HG03342 (cell line): ENCODE results near the gene NPY2R.

Experiments
- ATAC-seq: cut with Tn5 transposase; IDR thresholded peaks from one replicate; pipeline ENCODE4 v1.9.1; 2021; ENCODE audit warnings: mild to moderate bottlenecking, moderate library complexity; ENCODE audit not compliant: unreplicated experiment

The NPY2R gene, protein sequence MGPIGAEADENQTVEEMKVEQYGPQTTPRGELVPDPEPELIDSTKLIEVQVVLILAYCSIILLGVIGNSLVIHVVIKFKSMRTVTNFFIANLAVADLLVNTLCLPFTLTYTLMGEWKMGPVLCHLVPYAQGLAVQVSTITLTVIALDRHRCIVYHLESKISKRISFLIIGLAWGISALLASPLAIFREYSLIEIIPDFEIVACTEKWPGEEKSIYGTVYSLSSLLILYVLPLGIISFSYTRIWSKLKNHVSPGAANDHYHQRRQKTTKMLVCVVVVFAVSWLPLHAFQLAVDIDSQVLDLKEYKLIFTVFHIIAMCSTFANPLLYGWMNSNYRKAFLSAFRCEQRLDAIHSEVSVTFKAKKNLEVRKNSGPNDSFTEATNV

DNA sequence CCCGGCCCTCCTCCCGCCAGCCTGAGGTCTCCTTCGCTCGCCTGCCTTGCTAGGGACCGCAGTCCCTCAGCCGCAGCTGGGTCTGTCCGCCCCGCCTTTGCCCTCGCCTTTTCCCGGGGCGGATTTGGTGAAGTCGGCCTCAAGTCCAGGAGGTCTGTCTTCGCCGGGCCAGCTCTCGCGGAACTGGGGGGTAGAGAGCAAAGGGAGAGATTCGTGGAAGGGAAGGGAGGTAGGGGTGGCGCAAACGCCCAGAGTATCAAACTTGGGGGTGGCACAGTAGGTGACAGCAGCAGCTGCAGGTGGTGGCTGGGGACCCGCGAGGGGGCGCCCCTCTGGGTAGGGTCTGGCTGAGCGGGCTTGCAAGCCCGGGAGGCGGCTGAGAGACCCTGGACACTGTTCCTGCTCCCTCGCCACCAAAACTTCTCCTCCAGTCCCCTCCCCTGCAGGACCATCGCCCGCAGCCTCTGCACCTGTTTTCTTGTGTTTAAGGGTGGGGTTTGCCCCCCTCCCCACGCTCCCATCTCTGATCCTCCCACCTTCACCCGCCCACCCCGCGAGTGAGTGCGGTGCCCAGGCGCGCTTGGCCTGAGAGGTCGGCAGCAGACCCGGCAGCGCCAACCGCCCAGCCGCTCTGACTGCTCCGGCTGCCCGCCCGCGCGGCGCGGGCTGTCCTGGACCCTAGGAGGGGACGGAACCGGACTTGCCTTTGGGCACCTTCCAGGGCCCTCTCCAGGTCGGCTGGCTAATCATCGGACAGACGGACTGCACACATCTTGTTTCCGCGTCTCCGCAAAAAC is at the start of gene NPY2R:
Gene NPY2R (plus strand): TSS at position 379 of the 797 bp plus-strand sequence. CDS start 5,304 bp downstream, outside the sequence.
- no peak for ATAC-seq

DNA sequence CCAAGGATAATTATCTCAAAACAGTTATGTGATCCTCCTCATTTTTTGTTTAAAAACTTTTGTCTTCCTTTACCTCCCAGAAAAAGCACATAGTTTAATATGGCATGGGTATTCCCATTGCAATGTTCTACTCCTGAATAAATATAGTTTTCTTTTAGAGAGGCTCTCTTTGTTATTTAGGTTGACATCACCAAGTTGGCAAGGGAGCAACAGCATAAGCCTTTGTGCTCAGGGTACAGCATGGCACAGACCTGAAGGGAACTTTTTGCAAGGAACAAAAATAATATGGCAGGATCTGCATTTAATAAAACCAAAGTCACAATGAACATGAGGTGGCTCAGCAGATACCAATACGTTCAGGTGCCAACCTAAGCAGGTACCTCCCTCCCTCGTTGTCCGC is 47.1 kb upstream of the NPY2R start:
- ATAC-seq, result no peak

DNA sequence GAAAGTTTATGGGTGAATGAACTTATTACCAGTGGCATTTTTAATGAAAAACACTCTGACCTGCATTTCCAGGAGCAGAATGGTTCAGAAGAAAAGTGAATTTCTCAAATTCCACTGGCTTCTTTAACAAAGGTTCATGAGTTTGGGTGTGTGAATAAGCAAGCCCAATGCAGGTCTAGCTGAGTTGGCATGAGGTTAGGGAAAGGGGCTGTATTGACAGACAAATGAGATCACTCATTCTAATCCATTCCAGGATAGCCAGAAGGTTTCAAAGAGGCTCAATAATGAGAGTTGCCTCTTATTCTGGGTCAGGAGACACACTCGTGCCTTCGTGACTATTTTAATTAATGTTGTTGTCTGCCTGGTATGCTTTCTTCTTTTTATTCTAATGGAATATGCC is 43.7 kb upstream of the NPY2R start:
- no peak for ATAC-seq

DNA sequence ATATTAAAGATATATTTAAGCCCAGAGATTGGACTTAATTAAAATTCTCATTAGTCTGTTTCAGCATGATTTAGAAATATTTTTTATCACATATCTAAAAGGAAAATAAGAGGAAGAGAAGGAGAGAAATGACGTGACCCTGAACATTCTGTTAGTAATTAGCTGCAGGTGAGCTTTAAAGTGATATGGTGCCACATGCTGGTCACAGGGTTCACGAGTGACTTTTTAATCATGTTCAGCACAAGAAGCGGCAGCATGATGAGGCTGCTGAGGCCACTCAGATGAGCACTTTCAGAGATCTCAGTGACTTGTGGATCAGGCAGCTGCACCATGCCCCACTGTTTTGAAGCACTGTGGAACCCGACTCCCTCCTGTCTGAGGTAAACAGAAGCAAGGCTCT is 37.9 kb upstream of the NPY2R start:
- ATAC-seq, result no peak

DNA sequence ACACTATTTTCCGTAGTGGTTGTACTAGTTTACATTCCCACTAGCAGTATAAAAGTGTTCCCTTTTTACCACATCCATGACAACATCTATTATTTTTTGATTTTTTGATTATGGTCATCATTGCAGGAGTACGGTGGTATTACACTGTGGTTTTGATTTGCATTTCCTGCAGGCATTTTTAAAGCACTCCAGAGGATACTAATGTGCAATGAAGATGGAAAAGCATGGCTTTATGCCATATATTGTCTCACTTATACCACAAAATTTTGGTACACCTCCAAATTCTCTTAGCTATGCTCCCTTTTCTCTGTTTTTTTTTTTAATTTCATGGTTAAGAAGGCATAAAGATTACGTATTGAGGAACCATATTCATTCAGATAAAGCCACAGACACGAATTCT is 35.1 kb upstream of the NPY2R start:
- ATAC-seq, result no peak

DNA sequence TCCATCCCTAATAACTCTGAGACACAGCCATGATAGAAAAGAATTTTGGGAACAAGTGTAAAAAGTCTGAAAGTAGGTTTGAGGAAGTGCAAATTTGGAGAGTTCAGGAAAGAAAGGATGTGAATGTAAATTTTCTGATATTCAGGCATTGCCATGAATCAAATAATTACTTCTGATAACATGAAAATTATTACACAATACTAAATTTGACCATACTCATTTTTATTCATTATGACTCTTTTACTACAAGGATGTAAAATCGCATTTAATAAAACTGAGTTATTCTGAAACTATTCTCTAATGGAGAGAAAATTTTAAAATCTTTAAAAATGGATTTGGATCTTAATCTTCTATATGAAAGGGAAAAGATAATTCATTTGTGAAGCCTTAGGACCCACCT is 33.8 kb upstream of the NPY2R start:
- ATAC-seq, result no peak

DNA sequence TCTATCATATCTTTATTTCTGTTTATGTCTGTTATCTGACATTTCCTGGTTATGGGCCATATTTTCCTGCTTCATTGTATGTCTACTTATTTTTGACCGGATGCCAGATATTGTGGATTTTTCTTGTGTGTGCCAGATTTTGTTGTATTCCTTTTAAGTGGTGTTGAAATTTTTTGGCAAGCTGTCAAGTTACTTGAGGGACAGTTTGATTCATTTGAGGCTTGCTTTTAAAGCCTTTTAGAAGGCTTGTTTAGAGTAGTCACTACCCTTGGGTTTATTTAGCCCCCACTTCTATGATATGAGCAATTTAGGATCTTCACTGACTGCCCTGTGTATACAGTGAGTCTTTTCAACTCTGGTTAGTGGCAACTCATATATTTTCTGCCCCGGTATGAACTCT is 29.2 kb upstream of the NPY2R start:
- no peak for ATAC-seq

DNA sequence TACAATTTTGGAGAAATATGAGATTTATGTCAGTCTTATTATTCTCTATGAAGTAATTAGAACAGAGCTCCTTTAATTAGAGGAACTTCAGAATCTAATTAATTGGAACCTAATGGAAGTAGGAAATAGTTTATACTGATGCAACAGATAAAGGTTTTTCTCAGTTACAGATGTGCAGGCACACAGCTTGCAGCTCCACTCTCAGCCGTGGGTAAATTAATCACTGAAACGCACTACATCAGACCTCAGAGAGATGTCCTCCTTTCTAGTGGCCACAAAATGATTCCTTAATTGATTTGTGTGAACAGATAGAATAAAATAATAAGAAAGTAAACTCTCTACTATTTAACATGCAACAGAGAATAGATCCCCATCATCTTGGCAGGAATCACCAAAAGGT is 21.5 kb upstream of the NPY2R start:
- no peak for ATAC-seq

DNA sequence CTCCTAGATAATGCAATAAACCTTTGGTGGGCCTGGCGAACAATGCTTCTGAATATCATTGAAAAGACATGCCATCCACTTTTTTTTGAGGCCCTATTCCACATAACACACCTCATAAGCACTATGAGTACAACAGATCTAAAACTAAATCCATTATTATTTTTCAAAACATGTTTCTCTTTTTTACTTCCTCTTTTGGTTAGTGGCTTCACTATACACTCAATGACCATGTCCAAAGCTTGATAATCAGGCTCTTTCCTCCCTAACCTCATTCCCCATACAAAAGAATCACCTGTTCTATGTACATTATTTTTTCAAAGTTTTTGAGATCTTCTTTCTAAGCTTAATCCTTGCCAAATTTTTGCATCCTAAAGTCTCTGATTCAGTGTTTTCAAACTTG is 20.4 kb upstream of the NPY2R start:
- ATAC-seq, result peak; percentile 60

DNA sequence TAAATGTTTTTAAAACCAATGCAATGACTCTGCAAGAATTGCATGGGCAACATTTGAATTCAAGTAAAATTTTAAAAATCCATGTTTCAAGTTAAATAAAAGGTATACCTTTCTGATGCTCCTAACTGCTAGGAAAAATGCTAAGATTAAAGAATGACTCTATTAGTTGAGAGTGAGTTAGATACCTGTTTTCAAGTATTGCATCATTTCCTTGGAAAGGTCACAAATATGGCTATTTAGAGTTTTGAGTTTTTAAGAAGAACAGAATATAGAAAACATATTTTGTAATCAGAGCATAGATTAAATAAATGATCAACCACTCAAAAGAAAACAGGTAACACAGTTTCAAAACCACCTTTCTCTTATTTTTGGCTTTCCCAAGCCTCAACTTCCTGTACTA is 18.3 kb upstream of the NPY2R start:
- ATAC-seq, result no peak

DNA sequence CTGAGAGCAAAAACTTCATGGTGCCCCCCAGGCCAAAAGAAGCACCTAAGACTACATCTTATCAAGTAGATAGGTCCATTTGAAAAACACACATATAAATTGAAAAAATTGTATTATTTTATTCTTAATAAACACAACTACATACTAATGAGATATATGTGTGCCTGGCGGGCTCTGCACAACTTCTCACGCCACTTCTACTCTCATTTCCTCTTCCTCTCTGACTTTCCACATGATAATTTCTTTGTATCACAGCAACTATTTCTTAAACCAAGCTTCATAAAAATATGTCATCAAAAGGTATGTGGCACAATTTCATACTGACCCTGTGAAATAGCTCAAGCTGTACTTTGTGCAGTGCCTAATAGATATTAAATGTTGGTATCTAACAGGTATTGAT is 10.7 kb upstream of the NPY2R start:
- no peak for ATAC-seq

DNA sequence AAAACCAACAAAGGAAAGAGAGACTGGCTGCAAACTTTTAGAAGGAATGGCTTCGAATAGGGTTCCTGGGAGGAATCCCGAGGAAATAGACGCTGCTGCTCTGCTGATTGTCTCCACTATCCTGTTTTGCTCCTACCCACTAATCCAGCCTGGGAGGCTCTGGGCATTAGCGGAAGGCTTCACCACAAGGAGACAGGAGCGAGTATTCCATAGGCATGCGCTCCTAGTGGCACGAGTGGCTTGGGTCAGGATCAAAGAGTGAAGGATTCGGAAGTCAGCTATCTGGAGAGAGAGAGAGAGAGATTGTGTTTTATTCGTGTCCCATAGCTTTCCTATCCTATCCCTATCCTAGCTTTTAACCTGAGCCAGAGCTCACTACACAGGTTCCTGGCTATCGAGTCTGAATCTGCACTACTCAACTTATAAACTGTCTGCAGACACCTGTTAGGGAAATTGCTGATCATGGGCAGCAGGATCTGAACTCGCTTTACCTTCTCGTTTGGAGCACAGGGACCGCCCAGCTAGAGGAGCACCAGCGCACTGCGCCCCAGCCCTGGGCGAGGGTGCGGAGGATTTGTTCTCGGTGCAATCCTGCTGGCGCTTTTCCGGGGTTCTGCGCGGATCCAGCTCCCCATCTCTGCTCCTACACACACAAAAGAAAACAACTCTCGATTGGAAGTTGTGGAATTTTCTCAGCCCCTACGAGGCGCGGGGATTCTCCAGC is 740 bp upstream of the NPY2R start:
- ATAC-seq, result no peak

DNA sequence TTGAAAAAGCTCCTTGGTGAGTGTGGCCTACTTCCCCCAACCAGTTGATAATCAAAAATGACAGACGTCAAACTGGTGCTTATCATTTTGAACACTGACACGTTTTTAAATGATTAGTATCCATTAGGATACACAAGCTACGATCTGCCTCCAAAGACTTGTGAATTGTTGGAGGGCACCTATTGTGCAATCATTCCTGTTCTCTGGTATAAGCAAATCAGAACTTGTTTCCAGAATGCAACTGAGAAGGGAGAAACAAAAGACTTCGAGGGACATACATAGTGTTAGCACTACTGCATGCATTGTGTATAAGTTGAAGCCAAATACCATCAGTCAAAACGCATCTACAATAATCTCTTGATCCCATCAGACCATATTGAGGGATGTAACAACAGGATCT is 11.6 kb downstream of the NPY2R start:
- no peak for ATAC-seq

DNA sequence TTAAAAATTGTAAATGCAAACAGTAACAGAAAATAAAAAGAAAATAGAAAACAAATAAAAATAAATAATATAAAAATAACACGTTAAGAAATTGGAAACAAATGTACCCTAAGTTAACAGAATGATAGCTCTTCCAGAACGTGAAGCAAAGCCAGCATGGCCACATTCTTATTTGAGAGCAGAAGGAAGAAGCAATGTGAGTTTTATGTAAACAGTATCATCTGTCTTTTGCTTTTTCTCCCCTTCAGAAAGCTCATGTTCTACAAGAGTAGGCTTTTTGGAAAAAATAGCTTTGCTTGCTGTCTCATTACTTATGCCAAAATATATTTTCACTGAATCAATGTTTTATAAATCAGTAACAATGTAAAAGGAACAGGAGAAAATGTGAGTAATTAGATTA is 18.7 kb downstream of the NPY2R start:
- no peak for ATAC-seq

DNA sequence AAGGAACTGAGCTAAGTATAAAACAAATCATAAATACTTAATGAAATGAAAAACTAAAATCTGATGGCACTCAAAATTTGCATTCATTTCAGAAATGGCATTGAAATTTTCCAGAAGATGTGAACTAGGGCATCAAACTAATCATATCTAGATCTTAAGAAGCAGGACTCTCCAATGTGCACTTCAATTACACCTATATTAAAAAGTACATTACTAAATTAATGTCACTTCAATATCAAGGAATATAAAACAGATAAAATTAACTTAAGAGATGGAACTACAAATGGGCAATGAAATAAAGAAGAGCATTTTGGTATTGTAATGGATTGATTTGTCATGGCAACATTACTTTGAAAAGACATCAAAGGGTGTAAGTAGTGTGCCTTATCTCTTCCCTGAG is 20.3 kb downstream of the NPY2R start:
- no peak for ATAC-seq

DNA sequence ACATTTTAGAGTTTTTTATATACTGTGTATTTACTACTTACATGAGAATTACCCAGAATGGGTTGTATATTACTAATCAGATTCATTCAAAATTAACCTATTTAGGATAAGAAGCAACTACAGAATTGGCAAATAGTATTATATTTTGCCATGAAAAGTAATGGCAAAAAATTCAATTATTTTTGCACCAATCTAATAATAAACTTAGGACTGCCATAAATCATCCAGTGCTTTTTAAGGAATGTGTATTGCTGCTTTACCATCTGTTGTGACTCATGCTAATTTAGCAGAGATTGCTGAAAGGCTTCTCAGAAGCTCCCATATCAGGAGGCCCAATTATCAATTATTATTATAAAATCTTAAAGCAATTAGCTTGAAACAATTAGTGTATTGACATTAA is 24.0 kb downstream of the NPY2R start:
- no peak for ATAC-seq

DNA sequence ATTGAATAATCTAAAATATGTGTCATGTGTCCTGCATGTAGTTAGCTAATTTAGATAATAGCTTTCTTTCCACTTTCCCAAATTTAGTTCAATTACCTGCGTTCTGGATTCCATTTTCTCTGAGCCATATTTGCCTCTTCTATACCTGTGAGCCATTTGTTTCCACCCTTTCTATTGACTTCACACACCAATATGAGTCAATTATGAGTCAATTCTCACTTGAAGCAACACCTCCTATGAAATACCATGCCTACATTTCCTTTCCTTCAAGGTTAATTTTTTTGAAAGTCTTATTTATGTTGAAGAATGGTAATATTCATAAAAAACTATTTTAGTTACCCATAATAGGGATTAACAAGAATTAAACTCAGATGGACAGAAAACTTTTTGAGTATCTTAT is 25.8 kb downstream of the NPY2R start:
- ATAC-seq, result no peak

DNA sequence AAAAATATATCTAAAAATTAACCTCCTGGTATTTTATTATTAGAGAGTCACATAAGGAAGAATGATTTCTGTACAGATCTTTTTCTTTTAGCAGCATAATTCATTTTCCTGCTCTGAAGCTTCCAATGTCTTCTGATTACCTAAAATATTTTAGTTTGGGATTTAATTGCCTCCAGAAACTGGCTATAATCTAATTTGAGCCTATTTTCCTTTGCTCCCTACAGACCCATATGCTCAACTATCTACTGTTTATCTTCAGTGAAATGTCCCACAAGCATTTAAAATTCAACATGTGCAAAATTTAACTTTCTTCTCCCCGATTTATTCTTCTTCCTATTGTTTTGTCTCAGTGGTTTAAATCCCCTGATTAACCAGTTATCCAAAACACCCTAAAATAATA is 29.1 kb downstream of the NPY2R start:
- no peak for ATAC-seq

DNA sequence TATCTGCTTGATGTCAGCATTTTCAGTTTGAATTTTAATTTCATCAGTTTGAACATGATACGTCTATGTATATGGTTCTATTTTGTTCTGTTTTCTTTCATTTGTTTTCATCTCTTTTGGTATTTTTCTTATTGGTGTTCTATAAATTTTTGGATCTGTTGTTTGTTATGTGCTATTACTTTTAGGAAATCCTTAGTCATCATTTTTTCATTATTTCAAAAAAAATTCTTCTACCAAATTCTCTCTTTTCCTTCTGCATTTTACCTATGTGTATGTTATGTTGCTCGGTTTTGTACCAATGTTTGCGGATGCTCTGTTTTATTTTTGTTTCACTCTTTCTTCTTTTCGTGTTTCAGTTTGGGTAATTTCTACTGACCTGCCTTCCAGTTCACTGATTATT is 32.8 kb downstream of the NPY2R start:
- no peak for ATAC-seq

DNA sequence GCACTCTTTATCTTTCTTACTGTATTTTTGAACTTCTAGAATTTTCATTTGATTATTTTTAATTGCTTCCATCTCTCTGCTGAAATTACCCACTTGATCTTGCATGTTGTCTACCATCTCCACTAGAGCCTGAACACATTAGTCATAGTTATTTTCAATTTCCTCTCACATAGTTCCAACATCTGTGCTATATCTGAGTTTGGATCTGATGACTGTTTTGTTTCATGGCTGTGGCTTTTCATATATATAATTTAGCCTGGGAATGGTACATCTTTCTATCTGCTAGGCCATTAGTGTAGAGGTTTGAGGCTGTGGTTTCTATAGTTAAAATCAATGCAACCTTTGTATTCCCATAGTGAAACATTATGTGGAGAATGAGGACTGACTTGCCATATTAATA is 33.2 kb downstream of the NPY2R start:
- ATAC-seq, result no peak

DNA sequence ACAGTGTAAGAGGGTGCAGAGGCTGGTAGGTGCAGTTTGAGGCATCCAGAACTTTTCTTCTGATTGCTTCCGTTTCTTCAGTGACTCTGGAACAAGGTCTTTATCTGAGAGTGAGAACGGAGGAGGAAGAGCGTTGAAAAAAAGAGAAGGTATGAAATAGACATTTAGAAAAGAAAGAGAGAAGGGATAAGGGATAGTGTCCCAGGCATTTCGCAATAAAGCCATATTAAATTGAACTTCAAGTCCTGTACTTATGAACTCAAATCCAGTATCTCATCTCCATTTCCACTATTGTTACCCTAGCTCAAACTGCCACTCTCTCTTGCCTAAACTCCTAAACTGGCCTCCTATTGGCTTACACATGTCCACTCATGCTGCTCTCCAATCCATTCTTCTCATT is 36.7 kb downstream of the NPY2R start:
- no peak for ATAC-seq
